Myocyte (in vitro differentiated cells): ENCODE data around the gene SPATA33. TPM values are rescaled to one million over a fixed set of nuclear protein-coding genes. Genes with fewer than 3 reads are reported as not detected.
"Not testable (repeated sequence)": the region's sequence is repeated elsewhere in the genome, so short reads cannot be mapped to it uniquely, and the experiment has no call there.

Source experiments
- DNase-seq: peaks from one replicate; pipeline ENCODE4 v3.0.0-alpha.2; 2012; ENCODE audit warnings: low read depth
- total RNA-seq: library from RNA; depleted of rRNA; stranded (reverse); fragments of >200 nt; gene quantifications from 2 replicates; pipeline ENCODE4 v1.2.3, GENCODE V29; 2014

SPATA33 gene
- total RNA-seq, 1 donor from 2014 or later = 4.1 TPM

DNA sequence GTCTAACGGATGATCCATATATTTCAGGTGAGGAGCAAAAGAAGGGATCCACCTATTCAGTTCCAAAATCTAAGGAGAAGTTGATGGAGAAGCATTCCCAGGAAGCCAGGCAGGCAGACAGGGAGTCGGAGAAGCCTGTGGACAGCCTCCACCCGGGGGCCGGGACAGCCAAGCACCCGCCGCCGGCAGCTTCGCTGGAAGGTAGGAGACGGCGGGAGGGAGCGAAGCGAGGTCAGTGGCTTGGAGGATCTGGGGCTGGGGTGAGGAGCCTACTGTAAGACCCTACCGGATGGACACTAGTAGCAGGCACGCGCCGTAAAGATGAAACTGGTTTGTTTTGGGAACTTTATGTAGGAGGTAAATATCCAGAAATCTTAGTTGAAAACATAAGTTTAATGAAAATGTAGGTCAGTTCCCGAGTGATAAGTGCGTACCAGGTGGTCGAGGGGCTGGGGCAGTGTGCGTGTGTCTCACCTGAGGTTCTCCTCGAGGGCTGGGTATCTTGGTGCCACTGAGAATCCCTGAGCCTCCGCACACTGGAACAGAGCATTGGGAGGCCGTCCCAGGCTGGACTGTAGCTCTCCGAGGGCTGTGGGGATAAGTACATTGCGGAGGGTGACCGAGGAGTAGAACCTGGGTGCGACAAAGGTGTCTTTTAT, 714 bp downstream of the SPATA33 start:
- DNase-seq = no peak

- DNase-seq = no peak
Measured at GRCh38 chr16:89660146-89660545, 2.5 kb downstream of the SPATA33 start.

DNA sequence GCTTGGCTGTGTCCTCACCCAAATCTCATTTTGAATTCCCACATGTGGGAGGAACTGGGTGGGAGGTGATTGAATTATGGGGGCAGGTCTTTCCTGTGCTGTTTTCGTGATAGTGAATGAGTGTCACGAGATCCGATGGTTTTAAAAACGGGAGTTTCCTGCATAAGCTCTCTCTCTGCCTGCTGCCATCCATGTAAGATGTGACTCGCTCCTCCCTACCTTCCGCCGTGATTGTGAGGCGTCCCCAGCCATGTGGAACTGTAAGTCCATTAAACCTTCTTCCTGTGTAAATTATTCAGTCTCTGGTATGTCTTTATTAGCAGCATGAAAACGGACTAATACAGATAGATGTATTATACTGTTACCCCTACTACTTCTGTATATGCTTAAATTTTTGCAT, 3.6 kb downstream of the SPATA33 start:
- DNase-seq = no peak

- DNase-seq = not testable (repeated sequence)
Measured at GRCh38 chr16:89664238-89664637, 6.6 kb downstream of the SPATA33 start.

- DNase-seq = not testable (repeated sequence)
Measured at GRCh38 chr16:89667000-89667399, 9.4 kb downstream of the SPATA33 start.

GRCh38 chr16:89667633-89668032, 10.0 kb downstream of the SPATA33 start:
- DNase-seq = no peak

DNA sequence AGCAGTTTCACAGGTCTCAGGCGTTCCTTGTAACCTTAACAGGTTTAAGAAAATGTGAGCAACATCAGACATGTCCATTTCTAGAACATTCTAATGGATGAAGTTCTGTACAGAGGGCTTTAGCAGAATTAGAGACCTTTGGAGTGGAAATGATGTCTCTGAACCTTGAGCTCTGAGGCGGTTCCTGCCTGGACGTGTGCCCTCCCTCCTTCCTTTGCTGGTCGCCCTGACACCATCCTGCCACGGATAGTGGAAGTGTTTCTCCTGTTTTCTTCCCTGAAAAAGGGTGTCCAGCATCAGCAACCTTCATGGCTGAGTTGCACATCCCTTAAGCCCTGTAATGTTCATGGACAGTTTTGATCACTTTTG, 11.1 kb downstream of the SPATA33 start:
- DNase-seq = no peak

DNA sequence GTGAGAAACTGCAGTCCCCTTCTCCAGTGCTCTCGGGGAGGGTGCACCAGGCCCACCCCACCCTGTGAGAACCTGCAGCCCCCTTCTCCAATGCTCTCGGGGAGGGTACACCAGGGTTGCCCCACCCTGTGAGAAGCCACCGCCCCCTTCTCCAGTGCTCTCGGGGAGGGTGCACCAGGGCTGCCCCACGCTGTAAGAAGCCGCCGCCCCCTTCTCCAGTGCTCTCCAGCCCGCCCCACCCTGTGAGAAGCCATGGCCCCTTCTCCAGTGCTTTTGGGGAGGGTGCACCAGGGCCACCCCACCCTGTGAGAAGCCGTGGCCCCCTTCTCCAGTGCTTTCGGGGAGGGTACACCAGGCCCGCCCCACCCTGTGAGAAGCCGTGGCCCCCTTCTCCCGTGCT, 12.1 kb downstream of the SPATA33 start:
- DNase-seq = no peak

- no peak for DNase-seq
Measured at GRCh38 chr16:89670496-89671431, 13.1 kb downstream of the SPATA33 start.

GRCh38 chr16:89671565-89671964, 13.9 kb downstream of the SPATA33 start:
- DNase-seq = not testable (repeated sequence)

GRCh38 chr16:89672177-89672941, 14.7 kb downstream of the SPATA33 start:
- no peak for DNase-seq

GRCh38 chr16:89678258-89678657, 20.6 kb downstream of the SPATA33 start:
- DNase-seq = no peak

DNA sequence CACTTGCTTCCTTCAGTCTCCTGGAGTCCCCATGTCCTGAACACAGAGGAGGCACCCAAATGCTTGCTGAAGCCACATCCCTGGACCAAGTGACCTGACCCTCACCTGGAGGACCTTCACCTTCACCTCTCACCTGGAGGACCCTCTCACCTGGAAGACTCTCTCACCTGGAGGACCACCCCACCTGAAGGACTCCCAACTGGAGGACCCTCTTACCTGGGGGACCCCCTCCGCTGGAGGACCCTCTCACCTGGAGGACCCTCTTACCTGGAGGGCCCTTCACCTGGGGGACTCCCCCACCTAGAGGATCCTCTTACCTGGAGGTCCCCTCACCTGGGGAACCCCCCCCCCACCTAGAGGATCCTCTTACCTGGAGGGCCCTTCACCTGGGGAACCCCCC, 28.3 kb downstream of the SPATA33 start:
- no peak for DNase-seq

- DNase-seq = peak; percentile 88
Measured at GRCh38 chr16:89686520-89687091, 29.0 kb downstream of the SPATA33 start, which contains the start of gene CDK10. TSS of gene CDK10 (plus strand) at chr16:89686689. CDS start at chr16:89686711, 22 bp downstream.

DNA sequence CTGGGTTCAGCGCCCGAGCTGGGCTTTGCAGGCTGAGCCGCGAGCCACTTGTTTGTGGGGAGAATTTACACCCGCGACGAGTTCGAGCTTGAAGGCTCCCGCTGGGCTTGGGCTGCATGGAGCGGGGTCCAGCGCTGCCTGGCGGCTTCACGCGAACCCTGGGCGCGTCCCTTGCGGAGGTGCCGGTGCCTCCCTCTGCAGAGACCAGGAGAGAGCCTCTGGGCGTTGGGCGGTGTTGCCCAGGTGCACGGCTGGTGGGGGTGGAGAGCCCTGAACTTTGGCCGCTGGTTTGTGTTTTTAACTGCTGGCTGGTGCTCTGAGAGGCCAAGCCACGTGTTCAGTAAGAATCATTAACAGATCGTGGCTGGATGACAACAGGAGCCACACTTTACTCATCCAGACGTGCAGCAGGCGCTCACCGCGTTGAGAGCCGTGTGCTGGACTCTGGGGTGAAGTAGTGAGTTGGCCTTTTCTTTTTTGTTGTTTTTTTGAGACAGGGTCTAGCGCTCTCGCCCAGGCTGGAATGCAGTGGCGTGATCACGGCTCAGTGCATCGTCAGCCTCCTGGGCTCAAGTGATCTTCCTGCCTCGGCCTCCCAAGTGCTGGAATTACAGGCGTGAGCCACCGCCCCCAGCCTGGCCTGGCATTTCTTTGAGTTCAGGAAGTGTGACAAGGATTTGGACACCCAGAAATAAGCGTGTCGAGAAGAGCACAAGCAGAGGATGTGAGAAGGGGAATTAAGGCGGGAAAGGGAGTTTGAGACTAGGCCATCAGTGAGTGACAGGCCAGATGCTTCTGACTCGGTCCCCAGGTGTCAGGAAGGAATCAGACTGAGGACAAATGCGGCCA, 29.7 kb downstream of the SPATA33 start:
- DNase-seq = peak; percentile 15

DNA sequence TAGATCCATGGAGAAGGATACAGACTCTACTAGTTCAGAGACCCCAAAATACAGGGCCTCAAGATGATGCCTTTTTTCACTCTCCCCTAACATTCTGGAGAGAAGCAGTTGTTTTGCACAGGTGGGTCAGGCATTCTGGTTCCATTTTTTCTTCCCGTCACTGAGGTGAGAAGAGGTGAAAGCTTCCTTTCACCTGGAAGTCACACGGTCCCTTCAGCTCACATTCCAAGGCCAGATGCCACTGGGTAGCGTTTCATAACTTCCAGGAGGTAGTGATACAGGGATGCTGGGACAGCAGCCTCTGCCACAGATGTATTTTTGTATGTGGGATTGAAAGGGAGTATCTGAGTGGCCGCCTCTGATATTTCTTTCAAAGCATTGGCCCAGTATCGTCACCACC, 30.8 kb downstream of the SPATA33 start:
- no peak for DNase-seq

DNA sequence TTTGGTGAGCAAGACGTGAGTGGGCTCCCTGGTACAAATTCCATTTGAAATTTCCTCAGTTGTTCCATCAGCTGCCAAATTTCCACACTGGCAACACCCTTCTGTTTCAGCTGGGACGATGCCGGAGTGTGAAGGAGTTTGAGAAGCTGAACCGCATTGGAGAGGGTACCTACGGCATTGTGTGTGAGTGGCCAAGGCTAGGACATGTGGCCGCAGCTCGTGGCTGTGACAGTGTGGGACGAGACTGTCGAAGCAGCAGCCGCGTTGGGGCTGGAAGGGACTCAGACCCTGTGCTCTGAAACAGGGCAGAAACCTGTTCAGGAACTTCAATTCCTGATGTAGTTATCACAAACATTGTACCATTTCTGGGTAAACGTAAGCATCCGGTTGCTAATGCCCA, 31.5 kb downstream of the SPATA33 start:
- DNase-seq = no peak

GRCh38 chr16:89689621-89690020, 32.0 kb downstream of the SPATA33 start:
- not testable (repeated sequence) for DNase-seq

DNA sequence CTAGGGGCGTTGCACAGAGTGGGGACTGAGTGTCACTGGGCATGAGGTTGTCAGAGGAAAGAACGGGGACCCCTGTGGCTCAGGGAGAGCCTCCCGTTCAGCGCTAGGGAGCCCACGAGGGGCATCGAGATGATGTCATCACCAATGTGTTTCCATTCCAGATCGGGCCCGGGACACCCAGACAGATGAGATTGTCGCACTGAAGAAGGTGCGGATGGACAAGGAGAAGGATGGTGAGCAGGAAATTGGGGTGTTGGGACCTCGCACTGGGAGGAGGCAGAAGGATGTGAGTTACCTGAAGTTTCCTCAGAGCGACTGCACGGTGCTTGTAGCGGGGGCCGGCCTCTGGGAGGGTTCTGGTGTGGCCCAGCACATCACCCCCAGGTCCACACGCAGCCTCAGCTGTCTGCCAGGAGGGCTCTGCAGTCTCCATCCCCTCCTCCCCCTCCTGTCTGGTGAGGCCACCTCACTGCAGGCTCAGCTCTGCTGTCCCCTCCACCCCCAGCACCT, 32.8 kb downstream of the SPATA33 start:
- no peak for DNase-seq
